Measurements from ENCODE around the gene MORC3. TPM values are rescaled to one million over a fixed set of nuclear protein-coding genes. Genes with fewer than 3 reads are reported as not detected.

The MORC3 gene
- total RNA-seq, 1 donor from 2014 or later, result 29.2 TPM

DNA sequence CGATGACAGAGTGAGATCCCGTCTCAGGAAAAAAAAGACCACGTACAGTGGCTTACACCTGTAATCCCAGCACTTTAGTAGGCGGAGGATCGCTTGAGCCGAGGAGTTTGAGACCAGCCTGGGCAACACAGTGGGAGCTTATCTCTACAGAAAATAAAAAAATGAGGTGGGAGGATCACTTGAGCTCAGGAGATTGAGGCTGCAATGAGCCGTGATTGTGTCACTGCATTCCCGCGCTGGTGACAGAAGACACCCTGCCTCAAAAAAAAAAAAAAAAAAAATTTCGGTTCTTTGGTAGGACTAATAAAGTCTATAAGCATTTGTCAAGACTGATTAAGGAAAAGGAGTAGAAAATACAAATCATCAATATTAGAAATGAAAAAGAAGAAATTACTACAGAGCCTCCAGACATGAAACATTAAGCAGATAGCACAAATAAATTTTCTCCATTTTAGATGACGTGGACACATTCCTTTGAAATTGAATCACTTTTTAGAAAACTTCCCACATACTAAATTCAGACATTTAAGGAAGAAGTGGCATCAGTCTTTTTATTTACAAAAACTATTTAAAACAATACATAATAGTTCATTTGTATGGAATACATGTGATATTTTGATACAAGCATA, 30.4 kb downstream of the MORC3 start:
- H3K36me3 ChIP-seq (ENCODE audit: insufficient read depth, low read length), result peaks cover 40% of the 10 kb centered on the region

DNA sequence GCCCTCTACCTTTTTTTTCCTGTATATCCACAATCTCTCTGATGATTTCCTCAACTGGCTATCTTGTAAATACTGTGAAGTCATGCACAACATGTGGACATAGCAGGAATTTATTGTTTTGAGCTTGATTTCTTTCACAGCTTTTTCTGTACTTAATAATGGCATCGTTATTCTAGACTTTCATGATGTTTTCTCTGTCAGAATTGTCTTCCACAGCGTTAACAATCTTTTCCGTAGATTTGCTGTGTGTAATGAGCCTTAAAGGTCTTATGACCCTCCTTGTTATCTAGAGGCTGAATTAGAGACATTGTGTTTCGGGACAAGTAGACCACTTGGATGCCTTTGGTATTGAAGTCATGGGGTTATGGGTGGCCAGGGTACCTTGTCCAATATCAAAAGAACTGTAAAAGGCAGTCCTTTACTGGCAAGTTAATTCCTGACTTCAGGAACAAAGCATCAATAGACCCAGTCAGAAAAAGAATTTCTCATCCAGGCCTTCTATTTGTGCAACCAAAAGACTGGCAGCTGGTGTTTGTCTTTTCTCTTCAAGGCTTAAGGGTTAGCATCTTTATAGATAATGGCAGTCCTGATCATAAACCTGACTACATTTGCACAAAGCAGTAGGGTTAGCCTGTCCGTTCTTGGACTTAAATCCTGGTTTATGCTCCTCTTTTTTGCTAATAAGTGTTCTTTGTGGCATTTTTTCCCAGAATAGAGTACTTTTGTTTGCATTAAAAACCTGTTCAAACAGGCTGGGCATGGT, 35.1 kb downstream of the MORC3 start:
- Histone ChIP-seq H3K27ac (ENCODE audit: low read depth, low read length) (no peak overlapping the region), H2AFZ (ENCODE audit: low read depth, low read length) (no peak overlapping the region), H4K20me1 (ENCODE audit: insufficient read depth, low read length) (no peaks in the 10 kb centered on the region), H3K9ac (ENCODE audit: low read length) (no peak overlapping the region), H3K36me3 (ENCODE audit: insufficient read depth, low read length) (peaks cover 33% of the 10 kb centered on the region), H3K4me1 (ENCODE audit: insufficient read depth, low read length) (peaks cover 7% of the 10 kb centered on the region), H3K4me3 (ENCODE audit: insufficient read depth, low read depth, low read length) (no peak overlapping the region), H3K4me2 (ENCODE audit: low read length) (no peak overlapping the region), H3K9me3 (ENCODE audit: insufficient read depth, low read depth, low read length) (no peaks in the 10 kb centered on the region), H3K79me2 (ENCODE audit: insufficient read depth, low read length) (peaks cover 35% of the 10 kb centered on the region), H3K27me3 (ENCODE audit: insufficient read depth, low read length) (no peaks in the 10 kb centered on the region)
- peaks cover 6% of the 10 kb centered on the region for H3K4me1 Mint-ChIP-seq (ENCODE audit: low read depth, unreplicated experiment)
- no peak for FAIRE-seq
- H3K27me3 Mint-ChIP-seq (ENCODE audit: low read depth, unreplicated experiment), result no peaks in the 10 kb centered on the region
- H3K27ac Mint-ChIP-seq (ENCODE audit: unreplicated experiment), result no peak overlapping the region
- peaks cover 5% of the 10 kb centered on the region for H3K36me3 Mint-ChIP-seq (ENCODE audit: low read depth, unreplicated experiment)
- no peak for DNase-seq (ENCODE audit: low read depth)
- TF ChIP-seq, protein P1, sequence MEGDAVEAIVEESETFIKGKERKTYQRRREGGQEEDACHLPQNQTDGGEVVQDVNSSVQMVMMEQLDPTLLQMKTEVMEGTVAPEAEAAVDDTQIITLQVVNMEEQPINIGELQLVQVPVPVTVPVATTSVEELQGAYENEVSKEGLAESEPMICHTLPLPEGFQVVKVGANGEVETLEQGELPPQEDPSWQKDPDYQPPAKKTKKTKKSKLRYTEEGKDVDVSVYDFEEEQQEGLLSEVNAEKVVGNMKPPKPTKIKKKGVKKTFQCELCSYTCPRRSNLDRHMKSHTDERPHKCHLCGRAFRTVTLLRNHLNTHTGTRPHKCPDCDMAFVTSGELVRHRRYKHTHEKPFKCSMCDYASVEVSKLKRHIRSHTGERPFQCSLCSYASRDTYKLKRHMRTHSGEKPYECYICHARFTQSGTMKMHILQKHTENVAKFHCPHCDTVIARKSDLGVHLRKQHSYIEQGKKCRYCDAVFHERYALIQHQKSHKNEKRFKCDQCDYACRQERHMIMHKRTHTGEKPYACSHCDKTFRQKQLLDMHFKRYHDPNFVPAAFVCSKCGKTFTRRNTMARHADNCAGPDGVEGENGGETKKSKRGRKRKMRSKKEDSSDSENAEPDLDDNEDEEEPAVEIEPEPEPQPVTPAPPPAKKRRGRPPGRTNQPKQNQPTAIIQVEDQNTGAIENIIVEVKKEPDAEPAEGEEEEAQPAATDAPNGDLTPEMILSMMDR (IDR thresholded peaks at IDR 0.05; ENCODE audit: insufficient read depth, low read depth, low read length), result no peak
- no peak for TF ChIP-seq EZH2 (IDR thresholded peaks at IDR 0.05; ENCODE audit: insufficient read depth, low read length)
- no peaks in the 10 kb centered on the region for H3K9me3 Mint-ChIP-seq (ENCODE audit: unreplicated experiment)
- H3K4me3 Mint-ChIP-seq (ENCODE audit: unreplicated experiment), result no peak overlapping the region

More for the DNA sequence above, 30.4 kb downstream of the MORC3 start:
- no peak for FAIRE-seq
- H3K27me3 Mint-ChIP-seq (ENCODE audit: low read depth, unreplicated experiment), result no peaks in the 10 kb centered on the region
- H2AFZ ChIP-seq (ENCODE audit: low read depth, low read length), result no peak overlapping the region
- DNase-seq (ENCODE audit: low read depth), result peak; percentile 68
- H3K4me1 Mint-ChIP-seq (ENCODE audit: low read depth, unreplicated experiment), result peaks cover 16% of the 10 kb centered on the region
- H3K9ac ChIP-seq (ENCODE audit: low read length), result peak overlapping the region; percentile 34
- H3K36me3 Mint-ChIP-seq (ENCODE audit: low read depth, unreplicated experiment), result peaks cover 6% of the 10 kb centered on the region
- peaks cover 7% of the 10 kb centered on the region for H4K20me1 ChIP-seq (ENCODE audit: insufficient read depth, low read length)
- no peaks in the 10 kb centered on the region for H3K9me3 ChIP-seq (ENCODE audit: insufficient read depth, low read depth, low read length)
- H3K4me1 ChIP-seq (ENCODE audit: insufficient read depth, low read length), result peaks cover 18% of the 10 kb centered on the region
- H3K79me2 ChIP-seq (ENCODE audit: insufficient read depth, low read length), result peaks cover 43% of the 10 kb centered on the region
- peak overlapping the region; percentile 36 for H3K4me2 ChIP-seq (ENCODE audit: low read length)
- TF ChIP-seq, protein P1 (IDR thresholded peaks at IDR 0.05; ENCODE audit: insufficient read depth, low read depth, low read length), result no peak
- no peak for TF ChIP-seq EZH2 (IDR thresholded peaks at IDR 0.05; ENCODE audit: insufficient read depth, low read length)
- H3K27me3 ChIP-seq (ENCODE audit: insufficient read depth, low read length), result no peaks in the 10 kb centered on the region
- peak overlapping the region; percentile 78 for H3K27ac ChIP-seq (ENCODE audit: low read depth, low read length)
- peak overlapping the region; percentile 97 for H3K27ac Mint-ChIP-seq (ENCODE audit: unreplicated experiment)
- peak overlapping the region; percentile 45 for H3K4me3 Mint-ChIP-seq (ENCODE audit: unreplicated experiment)
- H3K4me3 ChIP-seq (ENCODE audit: insufficient read depth, low read depth, low read length), result no peak overlapping the region
- H3K9me3 Mint-ChIP-seq (ENCODE audit: unreplicated experiment), result no peaks in the 10 kb centered on the region

All from astrocyte (in vitro differentiated cells and primary cell).